Measurements from ENCODE around the gene LRRC23. TPM values are rescaled to one million over a fixed set of nuclear protein-coding genes. Genes with fewer than 3 reads are reported as not detected.

Gene LRRC23
- total and polyA plus RNA-seq, 2 of the 13 experiments (the other 11 are each of a cell fraction or from before 2014, with no cell fraction given) = 6.0 to 7.8 TPM

DNA sequence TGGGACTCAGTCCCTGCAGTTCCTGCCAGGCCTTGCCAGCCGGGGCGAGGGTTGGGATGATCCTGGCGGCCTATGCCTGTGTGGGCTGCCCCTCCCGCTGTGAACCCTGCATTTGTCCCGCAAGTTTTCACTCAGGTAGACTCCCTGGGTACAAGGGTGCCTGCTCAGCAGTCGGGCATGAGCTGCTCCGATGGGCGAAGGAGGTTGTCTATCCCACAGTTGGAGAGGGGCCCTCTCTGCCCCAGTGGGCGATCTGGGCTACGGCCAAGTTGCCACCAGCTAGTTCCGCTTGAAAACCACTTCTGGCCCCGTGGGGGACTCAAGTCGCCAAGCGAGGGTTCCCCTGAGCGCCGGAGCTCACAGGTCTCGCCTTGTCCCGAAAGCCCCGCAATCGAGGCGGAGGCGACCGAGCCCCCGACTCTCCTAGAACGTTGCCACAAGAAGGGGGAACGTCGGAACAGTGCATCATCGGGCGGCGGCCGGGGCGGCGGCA lies 37.7 kb upstream of the LRRC23 start (continued):
- TF ChIP-seq, protein P1, sequence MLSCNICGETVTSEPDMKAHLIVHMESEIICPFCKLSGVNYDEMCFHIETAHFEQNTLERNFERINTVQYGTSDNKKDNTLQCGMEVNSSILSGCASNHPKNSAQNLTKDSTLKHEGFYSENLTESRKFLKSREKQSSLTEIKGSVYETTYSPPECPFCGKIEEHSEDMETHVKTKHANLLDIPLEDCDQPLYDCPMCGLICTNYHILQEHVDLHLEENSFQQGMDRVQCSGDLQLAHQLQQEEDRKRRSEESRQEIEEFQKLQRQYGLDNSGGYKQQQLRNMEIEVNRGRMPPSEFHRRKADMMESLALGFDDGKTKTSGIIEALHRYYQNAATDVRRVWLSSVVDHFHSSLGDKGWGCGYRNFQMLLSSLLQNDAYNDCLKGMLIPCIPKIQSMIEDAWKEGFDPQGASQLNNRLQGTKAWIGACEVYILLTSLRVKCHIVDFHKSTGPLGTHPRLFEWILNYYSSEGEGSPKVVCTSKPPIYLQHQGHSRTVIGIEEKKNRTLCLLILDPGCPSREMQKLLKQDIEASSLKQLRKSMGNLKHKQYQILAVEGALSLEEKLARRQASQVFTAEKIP (CRISPR knock-in tag; IDR thresholded peaks at IDR 0.05; ENCODE audit: borderline replicate concordance) = no peak
- TF ChIP-seq ZNF326 (CRISPR knock-in tag; IDR thresholded peaks at IDR 0.05; ENCODE audit: borderline replicate concordance) (no peak), RARA (CRISPR knock-in tag; IDR thresholded peaks at IDR 0.05) (no peak), HMGA1 (CRISPR knock-in tag; conservative IDR thresholded peaks at IDR 0.05) (no peak), ZNF7 (CRISPR knock-in tag; IDR thresholded peaks at IDR 0.05) (no peak), RXRA (CRISPR knock-in tag; IDR thresholded peaks at IDR 0.05) (no peak), MBNL3 (CRISPR knock-in tag; conservative IDR thresholded peaks at IDR 0.05) (no peak), ZNF563 (CRISPR knock-in tag; IDR thresholded peaks at IDR 0.05) (no peak; the same call in 1 of the 2 replicates), U2AF2 (IDR thresholded peaks at IDR 0.05; ENCODE audit: low read depth, low read length) (no peak), TCF7L2 (IDR thresholded peaks at IDR 0.05; ENCODE audit: low read depth, low read length) (no peak), NBN (conservative IDR thresholded peaks at IDR 0.05) (no peak), DPF2 (CRISPR knock-in tag; IDR thresholded peaks at IDR 0.05; ENCODE audit: borderline replicate concordance, low read depth) (no peak), HNRNPUL1 (IDR thresholded peaks at IDR 0.05; ENCODE audit: low read depth, low read length) (no peak), LCORL (IDR thresholded peaks at IDR 0.05) (no peak), LCORL (CRISPR knock-in tag; IDR thresholded peaks at IDR 0.05) (no peak; the same call in 1 of the 2 replicates), HNRNPL (IDR thresholded peaks at IDR 0.05; ENCODE audit: low read depth, low read length) (peak; percentile 58; the same call in 1 of the 2 replicates), GATAD2A (CRISPR knock-in tag; IDR thresholded peaks at IDR 0.05) (peak; percentile 8), YEATS2 (CRISPR knock-in tag; IDR thresholded peaks at IDR 0.05; ENCODE audit: borderline replicate concordance) (peak; percentile 56; the same call in 1 of the 2 replicates), RBM39 (IDR thresholded peaks at IDR 0.05; ENCODE audit: low read depth, low read length, poor library complexity, severe bottlenecking) (no peak), MIXL1 (CRISPR knock-in tag; IDR thresholded peaks at IDR 0.05) (no peak), HIVEP1 (CRISPR knock-in tag; IDR thresholded peaks at IDR 0.05) (no peak), NFYB (CRISPR knock-in tag; IDR thresholded peaks at IDR 0.05) (peak; percentile 9; the same call in 1 of the 2 replicates)
- TF ChIP-seq, protein P2, sequence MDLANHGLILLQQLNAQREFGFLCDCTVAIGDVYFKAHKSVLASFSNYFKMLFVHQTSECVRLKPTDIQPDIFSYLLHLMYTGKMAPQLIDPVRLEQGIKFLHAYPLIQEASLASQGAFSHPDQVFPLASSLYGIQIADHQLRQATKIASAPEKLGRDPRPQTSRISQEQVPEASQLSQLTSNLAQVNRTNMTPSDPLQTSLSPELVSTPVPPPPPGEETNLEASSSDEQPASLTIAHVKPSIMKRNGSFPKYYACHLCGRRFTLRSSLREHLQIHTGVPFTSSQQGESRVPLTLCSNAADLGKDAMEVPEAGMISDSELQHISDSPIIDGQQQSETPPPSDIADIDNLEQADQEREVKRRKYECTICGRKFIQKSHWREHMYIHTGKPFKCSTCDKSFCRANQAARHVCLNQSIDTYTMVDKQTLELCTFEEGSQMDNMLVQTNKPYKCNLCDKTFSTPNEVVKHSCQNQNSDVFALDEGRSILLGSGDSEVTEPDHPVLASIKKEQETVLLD (CRISPR knock-in tag; IDR thresholded peaks at IDR 0.05; ENCODE audit: low read depth) = no peak; the same call in 1 of the 2 replicates
- TF ChIP-seq, protein P3, sequence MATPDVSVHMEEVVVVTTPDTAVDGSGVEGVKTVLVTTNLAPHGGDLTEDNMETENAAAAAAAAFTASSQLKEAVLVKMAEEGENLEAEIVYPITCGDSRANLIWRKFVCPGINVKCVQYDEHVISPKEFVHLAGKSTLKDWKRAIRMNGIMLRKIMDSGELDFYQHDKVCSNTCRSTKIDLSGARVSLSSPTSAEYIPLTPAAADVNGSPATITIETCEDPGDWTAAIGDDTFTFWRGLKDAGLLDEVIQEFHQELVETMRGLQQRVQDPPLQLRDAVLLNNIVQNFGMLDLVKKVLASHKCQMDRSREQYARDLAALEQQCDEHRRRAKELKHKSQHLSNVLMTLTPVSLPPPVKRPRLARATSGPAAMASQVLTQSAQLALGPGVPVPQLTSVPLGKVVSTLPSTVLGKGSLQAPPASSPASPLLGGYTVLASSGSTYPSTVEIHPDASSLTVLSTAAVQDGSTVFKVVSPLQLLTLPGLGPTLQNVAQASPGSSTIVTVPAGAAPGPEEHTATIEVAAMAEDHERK (CRISPR knock-in tag; IDR thresholded peaks at IDR 0.05; ENCODE audit: low read depth) = no peak
- TF ChIP-seq, protein P4, sequence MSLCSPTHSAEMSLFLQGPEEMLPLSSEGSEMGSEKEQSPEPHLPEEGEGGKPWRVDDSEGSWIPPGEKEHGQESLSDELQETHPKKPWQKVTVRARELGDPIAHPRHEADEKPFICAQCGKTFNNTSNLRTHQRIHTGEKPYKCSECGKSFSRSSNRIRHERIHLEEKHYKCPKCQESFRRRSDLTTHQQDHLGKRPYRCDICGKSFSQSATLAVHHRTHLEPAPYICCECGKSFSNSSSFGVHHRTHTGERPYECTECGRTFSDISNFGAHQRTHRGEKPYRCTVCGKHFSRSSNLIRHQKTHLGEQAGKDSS (CRISPR knock-in tag; IDR thresholded peaks at IDR 0.05; ENCODE audit: borderline replicate concordance, low read depth) = no peak
- TF ChIP-seq, protein P5, sequence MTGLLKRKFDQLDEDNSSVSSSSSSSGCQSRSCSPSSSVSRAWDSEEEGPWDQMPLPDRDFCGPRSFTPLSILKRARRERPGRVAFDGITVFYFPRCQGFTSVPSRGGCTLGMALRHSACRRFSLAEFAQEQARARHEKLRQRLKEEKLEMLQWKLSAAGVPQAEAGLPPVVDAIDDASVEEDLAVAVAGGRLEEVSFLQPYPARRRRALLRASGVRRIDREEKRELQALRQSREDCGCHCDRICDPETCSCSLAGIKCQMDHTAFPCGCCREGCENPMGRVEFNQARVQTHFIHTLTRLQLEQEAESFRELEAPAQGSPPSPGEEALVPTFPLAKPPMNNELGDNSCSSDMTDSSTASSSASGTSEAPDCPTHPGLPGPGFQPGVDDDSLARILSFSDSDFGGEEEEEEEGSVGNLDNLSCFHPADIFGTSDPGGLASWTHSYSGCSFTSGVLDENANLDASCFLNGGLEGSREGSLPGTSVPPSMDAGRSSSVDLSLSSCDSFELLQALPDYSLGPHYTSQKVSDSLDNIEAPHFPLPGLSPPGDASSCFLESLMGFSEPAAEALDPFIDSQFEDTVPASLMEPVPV (CRISPR knock-in tag; IDR thresholded peaks at IDR 0.05) = peak; percentile 32; the same call in 1 of the 2 replicates
